GM23338 (cell line): ENCODE data around the gene ILF2. TPM values are rescaled to one million over a fixed set of nuclear protein-coding genes. Genes with fewer than 3 reads are reported as not detected.
A peak's percentile ranks its signal among the peaks of the same experiment; 100 is the strongest.

Experiments used
- ATAC-seq: fragments of 200-7000 bp; cut with Tn5 transposase; 3 replicates; pipeline ENCODE4 v1.9.1; 2020
- DNase-seq: peaks from one replicate; pipeline ENCODE4 v3.0.0-alpha.2; 2015; ENCODE audit warnings: low spot score
- H2AFZ ChIP-seq: fragments of 200-600 bp; sonication (generic); 2 replicates; pipeline ENCODE4 v1.8.0; 2016; ENCODE audit warnings: antibody characterized with exemption, mild to moderate bottlenecking, moderate library complexity
- H3F3A ChIP-seq: fragments of 200-600 bp; sonication (generic); replicated peaks from 2 replicates; pipeline ENCODE4 v1.8.0; 2017; ENCODE audit warnings: antibody characterized with exemption, mixed run types, low read depth
- H3K27ac ChIP-seq: fragments of 200-600 bp; sonication (generic); 2 replicates; pipeline ENCODE4 v1.6.1; 2016; ENCODE audit warnings: low read depth
- H3K27me3 ChIP-seq: fragments of 200-600 bp; sonication (generic); 2 replicates; pipeline ENCODE4 v1.8.0; 2016; ENCODE audit warnings: mild to moderate bottlenecking, mixed run types, moderate library complexity; ENCODE audit not compliant: insufficient read depth
- H3K36me3 ChIP-seq: fragments of 200-600 bp; sonication (generic); 2 replicates; pipeline ENCODE4 v1.8.0; 2016; ENCODE audit warnings: mild to moderate bottlenecking; ENCODE audit not compliant: insufficient read depth
- H3K4me1 ChIP-seq: fragments of 200-600 bp; sonication (generic); 2 replicates; pipeline ENCODE4 v1.8.0; 2016; ENCODE audit warnings: mild to moderate bottlenecking, moderate library complexity; ENCODE audit not compliant: insufficient read depth
- H3K4me2 ChIP-seq: fragments of 200-600 bp; sonication (generic); 2 replicates; pipeline ENCODE4 v1.7.1; 2017; ENCODE audit warnings: mixed run types
- H3K4me3 ChIP-seq: fragments of 200-600 bp; sonication (generic); 2 replicates; pipeline ENCODE4 v1.6.1; 2016; ENCODE audit warnings: mixed run types
- H3K79me2 ChIP-seq: fragments of 200-600 bp; sonication (generic); replicated peaks from 2 replicates; pipeline ENCODE4 v1.8.0; 2017; ENCODE audit warnings: mild to moderate bottlenecking; ENCODE audit not compliant: insufficient read depth
- H3K9me2 ChIP-seq: fragments of 200-600 bp; sonication (generic); 2 replicates; pipeline ENCODE4 v1.8.0; 2017; ENCODE audit not compliant: insufficient read depth
- H4K20me1 ChIP-seq: fragments of 200-600 bp; sonication (generic); replicated peaks from 2 replicates; pipeline ENCODE4 v1.8.0; 2017; ENCODE audit warnings: mild to moderate bottlenecking; ENCODE audit not compliant: insufficient read depth
- H3K27ac Mint-ChIP-seq: 2 replicates; pipeline ENCODE4 v1.8.0; 2020; ENCODE audit warnings: inconsistent platforms, mild to moderate bottlenecking, moderate library complexity, mixed read lengths
- H3K27me3 Mint-ChIP-seq: 3 replicates; pipeline ENCODE4 v1.8.0; 2022; ENCODE audit warnings: low read depth, mild to moderate bottlenecking, moderate library complexity, mixed read lengths, inconsistent platforms; ENCODE audit not compliant: insufficient read depth, poor library complexity
- H3K36me3 Mint-ChIP-seq: 3 replicates; pipeline ENCODE4 v1.8.0; 2021; ENCODE audit warnings: low read depth, mild to moderate bottlenecking, inconsistent platforms, moderate library complexity, mixed read lengths
- H3K4me1 Mint-ChIP-seq: 3 replicates; pipeline ENCODE4 v1.8.0; 2020; ENCODE audit warnings: mild to moderate bottlenecking, inconsistent platforms, mixed read lengths
- H3K4me3 Mint-ChIP-seq: 3 replicates; pipeline ENCODE4 v1.8.0; 2021; ENCODE audit warnings: moderate library complexity, mild to moderate bottlenecking, inconsistent platforms, mixed read lengths
- H3K9me3 Mint-ChIP-seq: 3 replicates; pipeline ENCODE4 v1.8.0; 2020; ENCODE audit warnings: moderate library complexity, mild to moderate bottlenecking, inconsistent platforms, mixed read lengths
- CREB1 ChIP-seq: fragments of 250-450 bp; sonication (Bioruptor Pico); IDR thresholded peaks from 2 replicates; pipeline ENCODE4 v1.5.0; 2020; ENCODE audit warnings: low read depth, mild to moderate bottlenecking, moderate library complexity
- EZH2 ChIP-seq: fragments of 200-600 bp; sonication (generic); IDR thresholded peaks from one replicate; pipeline ENCODE4 v1.8.0; 2017; ENCODE audit warnings: antibody characterized with exemption, mild to moderate bottlenecking, low read depth; ENCODE audit not compliant: unreplicated experiment
- JUNB ChIP-seq: IDR thresholded peaks from one replicate; pipeline ENCODE4 v1.6.1; 2016; ENCODE audit warnings: antibody characterized with exemption; ENCODE audit not compliant: unreplicated experiment
- POLR2AphosphoS5 ChIP-seq: IDR thresholded peaks from 2 replicates; pipeline ENCODE4 v1.6.1; 2016; ENCODE audit warnings: antibody characterized with exemption, low read depth
- ZNF114 ChIP-seq: fragments of 250-450 bp; sonication (Bioruptor Pico); IDR thresholded peaks from 2 replicates; pipeline ENCODE4 v1.5.0; 2020; ENCODE audit warnings: mild to moderate bottlenecking, moderate library complexity
- ZNF331 ChIP-seq: fragments of 250-450 bp; sonication (Bioruptor Pico); IDR thresholded peaks from 2 replicates; pipeline ENCODE4 v1.5.0; 2020; ENCODE audit warnings: low read depth, mild to moderate bottlenecking, moderate library complexity
- polyA plus RNA-seq: library from polyadenylated mRNA; unstranded; fragments of >200 nt; fragmentation: Nextera tagmentation; extraction: Ambion mirVana; gene quantifications from 2 replicates; pipeline ENCODE4 v1.2.1, GENCODE V29; 2016
- total RNA-seq: library from RNA; depleted of rRNA; stranded (reverse); fragments of >200 nt; shearing (Covaris generic); gene quantifications from 2 replicates; pipeline ENCODE4 v1.2.3, GENCODE V29; 2014
- TF ChIP-seq, protein P1 (sequence below): fragments of 250-450 bp; sonication (Bioruptor Pico); IDR thresholded peaks from 2 replicates; pipeline ENCODE4 v1.5.0; 2020; ENCODE audit warnings: mild to moderate bottlenecking, moderate library complexity

Gene ILF2
- total and polyA plus RNA-seq, 2 experiments from 2014 or later = 214 to 337 TPM

DNA sequence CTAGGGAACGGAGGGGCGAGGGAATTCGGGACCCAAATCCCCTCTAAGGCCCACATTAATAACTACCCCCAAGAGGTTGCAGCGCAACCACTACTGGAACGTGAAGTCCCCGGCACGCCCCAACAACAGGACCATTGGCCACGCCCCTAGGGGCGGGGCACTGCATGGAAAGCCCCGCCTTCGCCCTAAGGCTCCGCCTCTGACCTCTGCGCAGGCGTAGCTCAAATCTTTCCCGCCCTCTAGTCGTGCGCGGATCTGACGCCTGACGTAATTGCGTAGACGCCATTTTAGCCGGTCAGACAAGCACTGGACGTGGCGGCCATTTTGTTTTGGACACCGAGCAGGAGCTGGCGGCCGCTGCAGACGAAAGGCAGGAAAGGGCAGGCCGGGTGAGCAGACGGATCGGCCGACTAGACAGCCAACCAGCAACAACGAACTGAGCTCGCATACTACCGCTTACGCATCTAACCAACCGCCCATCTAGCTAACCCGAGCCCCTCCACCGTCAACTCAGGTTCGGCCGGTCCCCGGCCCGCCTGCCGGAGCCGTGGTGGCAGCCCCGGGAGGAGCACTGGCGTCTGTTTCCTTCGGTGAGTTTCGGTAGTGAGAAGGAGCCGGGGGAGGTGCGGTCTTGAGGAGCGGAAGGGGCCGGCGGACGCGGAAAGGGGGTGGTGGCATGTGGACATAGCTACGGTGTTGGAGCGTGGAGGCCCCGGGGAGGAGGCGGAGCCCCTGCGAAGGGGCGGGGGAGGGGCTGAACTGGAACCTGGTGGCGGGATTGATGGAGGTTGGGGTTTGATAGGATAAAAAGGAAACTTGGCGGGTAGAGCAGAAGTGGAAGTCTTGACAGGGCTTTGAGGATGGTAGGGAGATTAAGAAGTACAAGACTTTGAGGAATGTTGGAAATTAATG lies 36.8 kb downstream of the ILF2 start, which contains the start of gene CHTOP (continued):
- TF ChIP-seq, protein P1, sequence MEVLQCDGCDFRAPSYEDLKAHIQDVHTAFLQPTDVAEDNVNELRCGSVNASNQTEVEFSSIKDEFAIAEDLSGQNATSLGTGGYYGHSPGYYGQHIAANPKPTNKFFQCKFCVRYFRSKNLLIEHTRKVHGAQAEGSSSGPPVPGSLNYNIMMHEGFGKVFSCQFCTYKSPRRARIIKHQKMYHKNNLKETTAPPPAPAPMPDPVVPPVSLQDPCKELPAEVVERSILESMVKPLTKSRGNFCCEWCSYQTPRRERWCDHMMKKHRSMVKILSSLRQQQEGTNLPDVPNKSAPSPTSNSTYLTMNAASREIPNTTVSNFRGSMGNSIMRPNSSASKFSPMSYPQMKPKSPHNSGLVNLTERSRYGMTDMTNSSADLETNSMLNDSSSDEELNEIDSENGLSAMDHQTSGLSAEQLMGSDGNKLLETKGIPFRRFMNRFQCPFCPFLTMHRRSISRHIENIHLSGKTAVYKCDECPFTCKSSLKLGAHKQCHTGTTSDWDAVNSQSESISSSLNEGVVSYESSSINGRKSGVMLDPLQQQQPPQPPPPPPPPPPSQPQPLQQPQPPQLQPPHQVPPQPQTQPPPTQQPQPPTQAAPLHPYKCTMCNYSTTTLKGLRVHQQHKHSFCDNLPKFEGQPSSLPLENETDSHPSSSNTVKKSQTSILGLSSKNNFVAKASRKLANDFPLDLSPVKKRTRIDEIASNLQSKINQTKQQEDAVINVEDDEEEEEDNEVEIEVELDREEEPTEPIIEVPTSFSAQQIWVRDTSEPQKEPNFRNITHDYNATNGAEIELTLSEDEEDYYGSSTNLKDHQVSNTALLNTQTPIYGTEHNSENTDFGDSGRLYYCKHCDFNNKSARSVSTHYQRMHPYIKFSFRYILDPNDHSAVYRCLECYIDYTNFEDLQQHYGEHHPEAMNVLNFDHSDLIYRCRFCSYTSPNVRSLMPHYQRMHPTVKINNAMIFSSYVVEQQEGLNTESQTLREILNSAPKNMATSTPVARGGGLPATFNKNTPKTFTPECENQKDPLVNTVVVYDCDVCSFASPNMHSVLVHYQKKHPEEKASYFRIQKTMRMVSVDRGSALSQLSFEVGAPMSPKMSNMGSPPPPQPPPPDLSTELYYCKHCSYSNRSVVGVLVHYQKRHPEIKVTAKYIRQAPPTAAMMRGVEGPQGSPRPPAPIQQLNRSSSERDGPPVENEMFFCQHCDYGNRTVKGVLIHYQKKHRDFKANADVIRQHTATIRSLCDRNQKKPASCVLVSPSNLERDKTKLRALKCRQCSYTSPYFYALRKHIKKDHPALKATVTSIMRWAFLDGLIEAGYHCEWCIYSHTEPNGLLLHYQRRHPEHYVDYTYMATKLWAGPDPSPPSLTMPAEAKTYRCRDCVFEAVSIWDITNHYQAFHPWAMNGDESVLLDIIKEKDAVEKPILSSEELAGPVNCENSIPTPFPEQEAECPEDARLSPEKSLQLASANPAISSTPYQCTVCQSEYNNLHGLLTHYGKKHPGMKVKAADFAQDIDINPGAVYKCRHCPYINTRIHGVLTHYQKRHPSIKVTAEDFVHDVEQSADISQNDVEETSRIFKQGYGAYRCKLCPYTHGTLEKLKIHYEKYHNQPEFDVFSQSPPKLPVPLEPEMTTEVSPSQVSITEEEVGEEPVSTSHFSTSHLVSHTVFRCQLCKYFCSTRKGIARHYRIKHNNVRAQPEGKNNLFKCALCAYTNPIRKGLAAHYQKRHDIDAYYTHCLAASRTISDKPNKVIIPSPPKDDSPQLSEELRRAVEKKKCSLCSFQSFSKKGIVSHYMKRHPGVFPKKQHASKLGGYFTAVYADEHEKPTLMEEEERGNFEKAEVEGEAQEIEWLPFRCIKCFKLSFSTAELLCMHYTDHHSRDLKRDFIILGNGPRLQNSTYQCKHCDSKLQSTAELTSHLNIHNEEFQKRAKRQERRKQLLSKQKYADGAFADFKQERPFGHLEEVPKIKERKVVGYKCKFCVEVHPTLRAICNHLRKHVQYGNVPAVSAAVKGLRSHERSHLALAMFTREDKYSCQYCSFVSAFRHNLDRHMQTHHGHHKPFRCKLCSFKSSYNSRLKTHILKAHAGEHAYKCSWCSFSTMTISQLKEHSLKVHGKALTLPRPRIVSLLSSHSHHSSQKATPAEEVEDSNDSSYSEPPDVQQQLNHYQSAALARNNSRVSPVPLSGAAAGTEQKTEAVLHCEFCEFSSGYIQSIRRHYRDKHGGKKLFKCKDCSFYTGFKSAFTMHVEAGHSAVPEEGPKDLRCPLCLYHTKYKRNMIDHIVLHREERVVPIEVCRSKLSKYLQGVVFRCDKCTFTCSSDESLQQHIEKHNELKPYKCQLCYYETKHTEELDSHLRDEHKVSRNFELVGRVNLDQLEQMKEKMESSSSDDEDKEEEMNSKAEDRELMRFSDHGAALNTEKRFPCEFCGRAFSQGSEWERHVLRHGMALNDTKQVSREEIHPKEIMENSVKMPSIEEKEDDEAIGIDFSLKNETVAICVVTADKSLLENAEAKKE (CRISPR knock-in tag) = no peak
- TF ChIP-seq ZNF114 (CRISPR knock-in tag) (no peak), POLR2AphosphoS5 (peak; percentile 96), CREB1 (peak; percentile 91), JUNB (no peak)

DNA sequence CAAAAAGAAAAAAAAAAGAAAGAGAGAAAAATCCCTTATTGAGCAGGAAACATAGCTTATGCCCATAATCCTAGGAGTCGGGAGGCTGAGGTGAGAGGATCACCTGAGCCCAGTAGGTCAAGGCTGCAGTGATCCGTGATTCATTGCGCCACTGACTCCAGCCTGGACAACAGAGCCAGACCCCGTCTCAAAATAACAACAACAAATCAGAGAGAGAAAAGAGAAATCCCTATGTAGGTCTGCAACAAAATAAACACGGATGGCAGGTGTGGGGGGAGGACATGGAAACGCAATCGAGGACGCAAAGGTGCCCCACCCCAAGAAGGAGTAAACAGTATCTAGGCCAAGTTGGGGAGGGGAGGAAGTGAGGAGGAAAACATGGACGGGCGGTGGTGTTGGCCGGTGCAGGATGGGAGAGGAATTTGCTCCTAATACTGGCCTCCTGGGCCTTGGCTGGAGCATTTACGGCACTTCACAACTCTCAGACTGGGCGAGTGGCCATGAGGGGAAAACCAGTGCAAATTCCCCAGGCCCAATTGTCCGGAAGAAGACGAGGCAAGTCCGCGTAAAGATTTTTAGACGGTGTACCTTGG lies 37.5 kb downstream of the ILF2 start:
- peak; percentile 38 for ATAC-seq
- H3K4me1 ChIP-seq = peaks cover 12% of the 10 kb centered on the region; the same call in 1 of the 2 replicates
- H4K20me1 ChIP-seq = peaks cover 10% of the 10 kb centered on the region; the same call in 1 of the 2 replicates
- peak overlapping the region; percentile 9; the same call in 1 of the 2 replicates for H2AFZ ChIP-seq
- H3K4me3 ChIP-seq = peak overlapping the region; percentile 89
- Mint-ChIP-seq H3K4me3 (peak overlapping the region; percentile 96), H3K4me1 (peaks cover 27% of the 10 kb centered on the region), H3K9me3 (no peaks in the 10 kb centered on the region), H3K27ac (peak overlapping the region; percentile 100), H3K36me3 (peaks cover 47% of the 10 kb centered on the region), H3K27me3 (peaks cover 10% of the 10 kb centered on the region)
- TF ChIP-seq ZNF331 (CRISPR knock-in tag) (no peak), EZH2 (no peak)
- H3K36me3 ChIP-seq = peaks cover 25% of the 10 kb centered on the region
- H3K79me2 ChIP-seq = peaks cover 40% of the 10 kb centered on the region
- H3K9me2 ChIP-seq = no peaks in the 10 kb centered on the region
- peaks cover 22% of the 10 kb centered on the region for H3F3A ChIP-seq
- no peaks in the 10 kb centered on the region for H3K27me3 ChIP-seq
- peak overlapping the region; percentile 68 for H3K4me2 ChIP-seq
- peak overlapping the region; percentile 87 for H3K27ac ChIP-seq
- DNase-seq = no peak
